HCT116 (cell line): ENCODE data around the gene KCNK10. TPM values are rescaled to one million over a fixed set of nuclear protein-coding genes. Genes with fewer than 3 reads are reported as not detected.

ENCODE experiments used
- ATAC-seq: fragments of 200-7000 bp; cut with Tn5 transposase; 2 replicates; pipeline ENCODE4 v1.9.1; 2020; ENCODE audit warnings: mild to moderate bottlenecking, moderate library complexity
- BruUV-seq: library from RNA; stranded (reverse); fragments of 400-500 nt; replicated peaks from 2 replicates; lab custom pipeline; 2021; lab: Mats Ljungman, UMichigan
- CTCF ChIA-PET: fragments of 300-600 bp; sonication (Branson Sonifier 250); formaldehyde crosslinking; loops from one replicate; lab custom pipeline; 2021; ENCODE audit warnings: antibody characterized with exemption; lab: Charles Lee
- POLR2A ChIA-PET: fragments of 300-600, 350-600 bp; sonication (Branson Sonifier 250); formaldehyde crosslinking; loops from one replicate; lab custom pipeline; 2021; ENCODE audit warnings: antibody characterized with exemption; lab: Charles Lee
- RAD21 ChIA-PET, 2 experiments: fragments of 300-600 bp; sonication (Branson Sonifier 250); formaldehyde crosslinking; loops; one replicate each; lab custom pipeline; 2023; ENCODE audit warnings: low total read pairs in 2 of 2; ENCODE audit not compliant: uncharacterized antibody in 2 of 2, unreplicated experiment in 2 of 2, low non-redundant PET in 1 of 2; lab: Charles Lee
- DNase-seq: peaks from one replicate; pipeline ENCODE4 v3.0.0-alpha.2; 2010; ENCODE audit warnings: low read depth, low spot score
- H2AFZ ChIP-seq: fragments of 200-600 bp; shearing (Covaris generic), sonication (generic); 2 replicates; pipeline ENCODE4 v1.6.1; 2017; ENCODE audit warnings: low read depth, mixed run types, mixed read lengths, antibody characterized with exemption, low read length; ENCODE audit not compliant: poor library complexity, severe bottlenecking
- H3K27ac ChIP-seq: 2 replicates; pipeline ENCODE4 v1.5.1; 2012; ENCODE audit warnings: low read depth, low read length
- H3K27me3 ChIP-seq: fragments of 200-600 bp; sonication (generic); 2 replicates; pipeline ENCODE4 v1.6.1; 2016; ENCODE audit warnings: mixed run types, low read length, mixed read lengths; ENCODE audit not compliant: insufficient read depth
- H3K36me3 ChIP-seq, 2 experiments: fragments of 200-500 bp in 1 of 2; fragments of 200-600 bp in 1 of 2; sonication (Bioruptor generic) in 1 of 2; sonication (generic) in 1 of 2; 2 replicates each; pipeline versions ENCODE4 v1.5.1 to v1.6.1; 2014 to 2016; ENCODE audit warnings: low read length in 2 of 2, inconsistent platforms in 1 of 2, mixed read lengths in 1 of 2, mixed run types in 1 of 2; ENCODE audit not compliant: insufficient read depth in 2 of 2, control insufficient read depth in 1 of 2
- H3K4me1 ChIP-seq, 2 experiments: fragments of 200-600 bp in 1 of 2; sonication (generic) in 1 of 2; 2 replicates each; pipeline versions ENCODE4 v1.5.1 to v1.6.1; 2012 to 2017; ENCODE audit warnings: low read length in 2 of 2, inconsistent platforms in 1 of 2, mild to moderate bottlenecking in 1 of 2, mixed read lengths in 1 of 2, mixed run types in 1 of 2, moderate library complexity in 1 of 2; ENCODE audit not compliant: insufficient read depth in 2 of 2, control insufficient read depth in 1 of 2
- H3K4me2 ChIP-seq: fragments of 200-600 bp; sonication (generic); 2 replicates; pipeline ENCODE4 v1.6.1; 2017; ENCODE audit warnings: mixed run types, low read length, mixed read lengths
- H3K4me3 ChIP-seq, 2 experiments: fragments of 200-600 bp in 1 of 2; sonication (generic) in 1 of 2; replicated peaks in 1 of 2; 2 replicates each; pipeline ENCODE4 v1.5.1; 2011 to 2016; ENCODE audit warnings: low read length in 2 of 2, control low read depth in 1 of 2, low read depth in 1 of 2, mild to moderate bottlenecking in 1 of 2, mixed read lengths in 1 of 2, mixed run types in 1 of 2
- H3K79me2 ChIP-seq: fragments of 200-600 bp; sonication (generic); 2 replicates; pipeline ENCODE4 v1.6.1; 2017; ENCODE audit warnings: mild to moderate bottlenecking, mixed run types, low read length, moderate library complexity, mixed read lengths; ENCODE audit not compliant: insufficient read depth
- H3K9ac ChIP-seq: fragments of 200-600 bp; sonication (generic); 2 replicates; pipeline ENCODE4 v1.6.1; 2016; ENCODE audit warnings: low read length, mixed read lengths
- H3K9me2 ChIP-seq: fragments of 200-600 bp; sonication (generic), shearing (Covaris generic); 2 replicates; pipeline ENCODE4 v1.6.1; 2017; ENCODE audit warnings: mixed run types, mild to moderate bottlenecking, moderate library complexity; ENCODE audit not compliant: insufficient read depth
- H3K9me3 ChIP-seq, 2 experiments: fragments of 200-500 bp in 1 of 2; fragments of 200-600 bp in 1 of 2; sonication (Bioruptor generic) in 1 of 2; sonication (generic) in 1 of 2; 2 replicates each; pipeline ENCODE4 v1.6.1; 2014 to 2017; ENCODE audit warnings: low read length in 2 of 2, mixed read lengths in 2 of 2, inconsistent platforms in 1 of 2, low read depth in 1 of 2, mild to moderate bottlenecking in 1 of 2, mixed run types in 1 of 2, moderate library complexity in 1 of 2; ENCODE audit not compliant: control insufficient read depth in 1 of 2, insufficient read depth in 1 of 2
- H4K20me1 ChIP-seq: fragments of 200-600 bp; sonication (generic), shearing (Covaris generic); 2 replicates; pipeline ENCODE4 v1.6.1; 2017; ENCODE audit warnings: mixed run types, mild to moderate bottlenecking, moderate library complexity; ENCODE audit not compliant: insufficient read depth
- ELF1 ChIP-seq: IDR thresholded peaks from 2 replicates; pipeline ENCODE4 v1.6.1; 2012; ENCODE audit warnings: low read depth, borderline replicate concordance
- EZH2 ChIP-seq: fragments of 200-600 bp; sonication (generic); IDR thresholded peaks from 2 replicates; pipeline ENCODE4 v1.6.1; 2017; ENCODE audit warnings: antibody characterized with exemption, mixed run types
- FOSL1 ChIP-seq: IDR thresholded peaks from 2 replicates; pipeline ENCODE4 v1.6.1; 2012; ENCODE audit warnings: low read depth
- JUND ChIP-seq: IDR thresholded peaks from 2 replicates; pipeline ENCODE4 v1.6.1; 2012
- MAX ChIP-seq: IDR thresholded peaks from 2 replicates; pipeline ENCODE4 v1.6.1; 2012
- POLR2A ChIP-seq: IDR thresholded peaks from 2 replicates; pipeline ENCODE4 v1.7.0; 2011; ENCODE audit warnings: borderline replicate concordance; ENCODE audit not compliant: insufficient read depth, insufficient read length; ENCODE audit errors: extremely low read depth
- YY1 ChIP-seq: IDR thresholded peaks from 2 replicates; pipeline ENCODE4 v1.6.1; 2011; ENCODE audit warnings: low read length, low read depth, moderate library complexity, mild to moderate bottlenecking; ENCODE audit not compliant: insufficient replicate concordance; ENCODE audit errors: extremely low read depth
- intact Hi-C: fragments of 100-400 bp; cut with micrococcal nuclease; formaldehyde crosslinking; loops from 2 replicates; pipeline ENCODE4 v1.10.0; 2022
- total RNA-seq: library from RNA; stranded (reverse); gene quantifications from one replicate; pipeline ENCODE4 v1.2.1, GENCODE V29; 2021; ENCODE audit not compliant: unreplicated experiment

The KCNK10 gene
- total RNA-seq, 1 experiment from 2014 or later, result not detected

- no peak overlapping the region for H3K27ac ChIP-seq
- H3K4me3 ChIP-seq, result no peak overlapping the region
- CTCF ChIA-PET, result no interaction called here
- H3K27me3 ChIP-seq, result no peaks in the 10 kb centered on the region
- H3K36me3 ChIP-seq, result no peaks in the 10 kb centered on the region
- H3K9me3 ChIP-seq, result no peaks in the 10 kb centered on the region
- ATAC-seq (no peak), DNase-seq (no peak)
- no peaks in the 10 kb centered on the region for H4K20me1 ChIP-seq
- no peaks in the 10 kb centered on the region for H3K79me2 ChIP-seq
- no peak overlapping the region for H3K9ac ChIP-seq
- RAD21 ChIA-PET, result no interaction called here
- H2AFZ ChIP-seq, result no peak overlapping the region
- POLR2A ChIA-PET, result no interaction called here
- H3K4me1 ChIP-seq, result no peaks in the 10 kb centered on the region
- intact Hi-C loops, result no loop called here
- no TSS peak for BruUV-seq
- H3K9me2 ChIP-seq, result no peaks in the 10 kb centered on the region
- TF ChIP-seq ELF1 (no peak), FOSL1 (no peak), EZH2 (no peak), MAX (no peak)
- no peak overlapping the region for H3K4me2 ChIP-seq
Measured at GRCh38 chr14:88166616-88167015, 156.5 kb downstream of the KCNK10 start.

- Histone ChIP-seq H3K4me3 (no peak overlapping the region), H4K20me1 (no peaks in the 10 kb centered on the region), H3K9me3 (no peaks in the 10 kb centered on the region), H3K79me2 (no peaks in the 10 kb centered on the region), H3K9ac (no peak overlapping the region), H3K27ac (no peak overlapping the region), H3K36me3 (no peaks in the 10 kb centered on the region), H2AFZ (no peak overlapping the region), H3K4me1 (no peaks in the 10 kb centered on the region), H3K9me2 (no peaks in the 10 kb centered on the region), H3K27me3 (no peaks in the 10 kb centered on the region), H3K4me2 (no peak overlapping the region)
- BruUV-seq, result no TSS peak
- ChIA-PET POLR2A (no interaction called here), CTCF (no interaction called here), RAD21 (no interaction called here)
- intact Hi-C loops, result no loop called here
- no peak for DNase-seq
- TF ChIP-seq YY1 (no peak), MAX (no peak), EZH2 (no peak), JUND (no peak), POLR2A (no peak)
- ATAC-seq, result no peak
Measured at GRCh38 chr14:88164906-88165534, 158.0 kb downstream of the KCNK10 start.
